Measurements from ENCODE around the gene RIPK1.
"Not testable (repeated sequence)": the region's sequence is repeated elsewhere in the genome, so short reads cannot be mapped to it uniquely, and the experiment has no call there.

Gene RIPK1

DNA sequence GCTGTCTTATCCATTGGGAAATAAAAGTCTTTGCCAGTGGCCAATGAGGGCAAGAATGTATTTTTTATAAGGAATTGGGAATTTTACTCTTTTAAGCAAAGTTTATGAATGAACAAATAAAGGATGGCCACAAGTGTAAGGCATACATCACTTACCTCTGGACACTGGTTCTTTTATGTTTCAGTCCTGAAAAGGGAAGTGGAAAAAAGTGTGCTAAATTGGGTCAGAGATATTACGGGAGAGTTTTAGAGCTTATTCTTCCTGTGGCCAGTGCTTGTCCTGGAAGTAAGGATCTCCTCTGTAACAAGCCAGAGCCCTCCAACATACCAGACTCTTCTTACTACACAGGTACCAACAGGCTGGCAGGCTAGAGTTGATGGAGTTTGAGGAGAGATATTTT, 22.5 kb upstream of the RIPK1 start:
- DNase-seq (ENCODE audit: low spot score): no peak

DNA sequence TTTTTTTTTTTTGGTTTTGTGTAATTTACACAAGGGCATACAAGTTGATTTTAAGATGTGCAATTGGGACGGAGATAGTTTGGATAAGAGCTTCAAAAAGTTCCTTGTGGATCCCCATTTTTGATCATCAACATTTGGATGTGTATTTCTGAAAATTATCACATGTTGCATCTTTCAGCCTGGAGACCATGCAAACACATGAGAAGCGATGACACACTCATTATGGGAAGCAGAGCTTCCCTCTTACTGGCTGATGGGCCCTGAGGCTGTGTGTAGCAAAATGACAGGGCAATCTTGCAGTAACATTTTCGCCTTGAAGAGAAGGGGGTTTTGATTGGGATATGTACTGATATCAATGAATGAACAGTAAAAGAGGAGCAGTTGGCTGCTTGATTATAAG, 22.0 kb upstream of the RIPK1 start:
- DNase-seq (ENCODE audit: low spot score): no peak

- DNase-seq (ENCODE audit: low spot score): not testable (repeated sequence)
Measured at GRCh38 chr6:3048009-3048408, 20.3 kb upstream of the RIPK1 start.

DNA sequence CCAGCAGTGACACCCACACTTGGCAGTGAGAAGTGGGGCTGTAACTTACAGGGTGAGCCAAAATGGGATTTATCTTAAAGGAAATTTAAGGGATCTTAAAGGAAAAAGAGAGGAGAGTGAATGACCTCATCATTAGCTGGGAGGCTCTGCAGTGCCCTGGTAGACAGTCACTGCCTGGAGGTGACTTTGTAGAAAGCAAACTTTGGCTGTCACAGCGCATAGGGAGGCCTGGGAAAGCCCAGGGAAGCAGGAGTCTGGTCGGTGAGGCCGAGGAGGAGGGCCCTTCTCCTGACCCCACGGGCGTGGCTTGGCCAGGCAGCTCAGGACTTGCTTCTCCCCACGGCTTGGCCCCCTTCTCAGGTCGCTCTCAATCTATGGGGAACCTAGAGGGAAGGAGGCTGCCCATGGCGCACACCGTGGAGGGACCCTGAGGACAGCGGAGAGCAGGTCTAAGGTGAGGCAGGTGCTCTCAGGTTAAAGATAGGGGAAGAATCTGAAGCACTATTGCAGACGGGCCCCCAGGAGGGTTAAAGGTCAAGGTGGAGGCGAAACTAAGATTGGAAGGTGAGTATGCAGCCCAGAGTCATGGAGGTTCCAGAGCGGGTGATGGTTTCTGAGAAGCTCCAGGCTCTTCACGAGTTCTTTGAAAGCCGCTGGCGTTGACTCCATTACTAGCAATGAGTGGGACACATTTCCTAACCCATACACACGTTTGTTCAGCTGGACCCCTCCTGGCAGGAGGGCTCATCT, 15.6 kb upstream of the RIPK1 start:
- DNase-seq (ENCODE audit: low spot score): no peak

- no peak for DNase-seq (ENCODE audit: low spot score)
Measured at GRCh38 chr6:3053231-3053508, 15.1 kb upstream of the RIPK1 start.

- DNase-seq (ENCODE audit: low spot score): not testable (repeated sequence)
Measured at GRCh38 chr6:3054229-3055157, 13.8 kb upstream of the RIPK1 start.

DNA sequence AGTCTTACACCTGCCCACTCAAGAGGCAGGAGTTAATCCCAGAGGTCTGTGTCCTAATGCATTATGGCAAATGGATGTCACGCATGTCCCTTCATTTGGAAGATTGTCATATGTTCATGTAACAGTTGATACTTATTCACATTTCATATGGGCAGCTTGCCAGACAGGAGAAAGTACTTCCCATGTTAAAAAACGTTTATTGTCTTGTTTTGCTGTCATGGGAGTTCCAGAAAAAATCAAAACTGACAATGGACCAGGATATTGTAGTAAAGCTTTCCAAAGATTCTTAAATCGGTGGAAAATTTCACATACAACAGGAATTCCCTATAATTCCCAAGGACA, 13.2 kb upstream of the RIPK1 start:
- DNase-seq (ENCODE audit: low spot score): not testable (repeated sequence)

- DNase-seq (ENCODE audit: low spot score): no peak
Measured at GRCh38 chr6:3057063-3057770, 11.1 kb upstream of the RIPK1 start.

- no peak for DNase-seq (ENCODE audit: low spot score)
Measured at GRCh38 chr6:3058957-3059356, 9.3 kb upstream of the RIPK1 start.

- DNase-seq (ENCODE audit: low spot score): not testable (repeated sequence)
Measured at GRCh38 chr6:3060092-3060491, 8.2 kb upstream of the RIPK1 start.

DNA sequence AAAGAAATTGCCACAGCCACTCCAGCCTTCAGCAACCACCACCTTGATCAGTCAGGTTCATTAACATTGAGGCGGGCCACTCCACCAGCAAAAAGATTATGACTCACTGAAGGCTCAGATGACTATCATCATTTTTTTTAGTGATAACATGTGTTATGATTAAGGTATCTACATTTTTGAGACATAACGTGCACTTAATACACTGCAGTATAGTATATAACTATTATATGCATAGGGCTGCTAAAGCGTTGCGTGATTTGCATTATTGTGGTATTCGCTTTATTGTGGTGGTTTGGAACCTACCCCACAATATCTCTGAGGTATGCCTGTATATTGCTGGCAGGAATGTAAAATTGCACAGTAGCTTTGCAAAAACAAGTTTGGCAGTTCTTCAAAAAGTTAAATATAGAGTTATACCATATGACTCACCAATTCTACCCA, 6.8 kb upstream of the RIPK1 start:
- DNase-seq (ENCODE audit: low spot score): no peak

DNA sequence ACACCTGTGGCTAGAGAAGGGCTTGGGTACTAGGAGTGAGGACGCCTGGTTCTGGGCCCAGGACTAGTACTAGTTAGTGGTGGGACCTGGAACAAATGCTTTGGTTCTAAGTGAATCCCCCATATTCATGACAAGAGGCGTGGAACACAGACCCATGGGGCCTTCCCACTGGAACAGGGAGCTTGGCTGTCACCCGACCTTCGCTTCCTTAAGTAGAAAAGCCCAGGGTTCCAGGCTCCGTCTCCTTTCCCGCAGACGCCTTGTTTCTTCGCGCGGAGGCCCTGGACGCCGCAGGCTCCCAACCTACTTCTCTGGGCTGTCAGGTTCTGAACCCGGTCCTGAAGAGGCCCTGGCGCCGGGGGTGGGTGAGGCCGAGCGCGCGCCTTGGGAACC, 5.0 kb upstream of the RIPK1 start:
- not testable (repeated sequence) for DNase-seq (ENCODE audit: low spot score)

- peak; percentile 80 for DNase-seq (ENCODE audit: low spot score)
Measured at GRCh38 chr6:3063733-3064700, 4.3 kb upstream of the RIPK1 start.

- DNase-seq (ENCODE audit: low spot score): no peak
Measured at GRCh38 chr6:3071568-3071967, 3.3 kb downstream of the RIPK1 start.

DNA sequence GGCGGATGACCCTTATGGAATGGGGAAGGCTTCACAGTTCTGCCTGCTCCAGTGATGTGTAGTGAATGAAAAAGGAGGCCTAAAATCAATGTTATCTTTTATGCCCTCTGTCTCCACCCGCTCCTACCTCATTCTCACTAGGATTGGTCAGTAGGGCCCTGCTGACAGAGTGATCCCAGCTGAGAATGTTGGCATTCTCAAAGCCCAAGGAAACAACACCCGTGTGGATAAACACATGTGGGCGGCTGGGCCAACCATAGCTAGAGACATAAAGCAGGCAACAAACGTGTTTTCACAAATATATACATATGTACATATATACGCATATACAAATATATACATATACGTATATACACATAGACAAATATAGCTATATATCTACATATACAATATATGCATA, 4.5 kb downstream of the RIPK1 start:
- DNase-seq (ENCODE audit: low spot score): no peak

- DNase-seq (ENCODE audit: low spot score): no peak
Measured at GRCh38 chr6:3073382-3073781, 5.1 kb downstream of the RIPK1 start.

DNA sequence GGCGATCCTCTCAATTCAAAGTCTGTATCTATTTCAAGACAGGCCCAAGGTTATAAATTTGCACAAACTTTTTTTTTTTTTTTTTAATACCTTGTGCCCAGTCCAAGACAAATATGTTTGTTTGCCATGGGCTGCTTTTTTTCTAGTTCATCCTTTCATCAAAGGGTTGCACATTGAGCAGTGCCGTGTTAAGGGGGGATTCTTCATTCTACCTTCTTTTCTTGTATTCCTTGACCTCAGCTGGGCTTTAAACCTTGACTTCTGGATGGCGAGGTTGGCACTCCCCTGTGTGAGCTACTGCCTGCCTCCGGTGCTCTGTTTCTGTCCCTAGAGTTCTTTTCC, 7.4 kb downstream of the RIPK1 start:
- DNase-seq (ENCODE audit: low spot score): no peak

- no peak for DNase-seq (ENCODE audit: low spot score)
Measured at GRCh38 chr6:3076320-3076719, 8.0 kb downstream of the RIPK1 start.

DNA sequence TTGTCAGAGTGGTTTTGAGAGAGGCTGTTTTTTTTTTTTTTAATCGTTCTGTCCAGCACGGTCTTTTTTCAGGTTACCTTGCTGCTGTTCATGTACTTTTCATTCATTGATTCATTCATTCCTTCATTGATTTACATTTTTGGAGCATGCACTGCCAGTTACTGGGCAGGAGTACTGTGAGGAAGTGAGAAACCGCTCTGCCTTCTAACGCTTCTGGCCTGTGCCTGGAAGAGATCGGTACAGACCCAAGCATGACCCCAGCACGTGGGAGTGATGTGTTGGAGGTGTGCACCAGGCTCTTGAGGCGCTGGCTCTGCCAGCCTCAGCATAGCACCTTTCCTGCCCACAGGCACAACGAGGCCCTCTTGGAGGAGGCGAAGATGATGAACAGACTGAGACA, 9.1 kb downstream of the RIPK1 start:
- DNase-seq (ENCODE audit: low spot score): no peak

DNA sequence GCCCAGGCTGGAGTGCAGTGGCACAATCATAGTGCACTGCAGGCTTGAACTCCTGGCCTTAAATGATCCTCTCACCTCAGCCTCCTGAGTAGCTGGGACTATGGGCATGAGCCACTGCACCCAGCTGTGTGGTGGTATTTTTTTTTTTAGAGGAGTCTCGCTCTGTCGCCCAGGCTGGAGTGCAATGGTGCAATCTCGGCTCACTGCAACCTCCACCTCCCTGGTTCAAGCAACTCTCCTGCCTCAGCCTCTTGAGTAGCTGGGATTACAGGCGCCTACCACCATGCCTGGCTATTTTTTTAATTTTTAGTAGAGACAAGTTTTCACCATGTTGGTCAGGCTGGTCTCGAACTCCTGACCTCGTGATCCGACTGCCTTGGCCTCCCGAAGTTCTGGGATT, 10.7 kb downstream of the RIPK1 start:
- DNase-seq (ENCODE audit: low spot score): not testable (repeated sequence)

- DNase-seq (ENCODE audit: low spot score): no peak
Measured at GRCh38 chr6:3079682-3080081, 11.4 kb downstream of the RIPK1 start.

GRCh38 chr6:3081960-3082359, 13.7 kb downstream of the RIPK1 start:
- no peak for DNase-seq (ENCODE audit: low spot score)
